ENCODE results near the gene RADIL.

RADIL gene

DNA sequence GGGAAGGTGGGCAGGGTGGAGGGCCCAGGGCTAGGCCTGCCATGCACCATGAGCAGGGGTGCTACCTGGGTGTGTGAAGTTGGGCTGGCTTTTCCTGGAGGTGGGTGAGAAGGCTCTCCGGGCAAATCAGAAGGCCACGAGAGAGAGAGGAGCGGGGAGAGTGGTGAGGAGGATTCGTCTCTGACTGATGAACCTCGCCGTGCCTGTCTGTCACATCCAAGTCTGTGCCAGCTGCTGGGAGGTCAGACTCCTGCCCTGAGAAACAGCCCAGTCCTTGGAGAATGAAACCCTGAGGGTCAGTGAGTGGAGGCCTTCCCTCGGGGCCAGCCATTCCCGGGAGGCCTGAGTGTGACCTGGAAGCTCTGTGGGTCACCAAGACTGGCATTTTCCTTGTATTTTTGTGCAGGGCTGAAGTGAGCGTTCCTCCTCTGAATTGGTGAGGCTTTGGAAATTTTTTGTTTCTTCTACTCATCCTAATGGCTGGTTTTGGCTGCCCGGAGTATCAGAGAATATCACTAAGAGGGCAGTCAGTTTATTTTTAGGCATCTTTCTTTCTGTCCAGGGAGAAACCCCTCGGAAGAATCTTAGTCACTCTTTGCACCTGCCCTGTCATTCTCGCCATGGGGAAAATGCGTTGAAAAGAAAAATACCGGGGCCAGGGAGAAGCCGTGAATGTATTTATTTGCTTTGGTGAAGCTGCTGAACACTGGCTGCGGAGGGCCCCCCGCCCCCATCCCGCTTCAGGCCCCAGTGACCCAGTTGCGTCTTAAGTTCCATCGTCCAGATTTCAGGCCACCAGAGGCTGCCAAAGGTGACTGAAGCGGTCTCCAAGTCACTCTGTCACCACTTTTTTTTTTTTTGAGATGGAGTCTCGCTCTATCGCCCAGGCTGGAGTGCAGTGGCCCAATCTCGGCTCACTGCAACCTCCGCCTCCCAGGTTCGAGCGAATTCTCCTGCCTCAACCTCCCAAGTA lies 114.6 kb downstream of the RADIL start:
- Mint-ChIP-seq H3K27me3 (no peaks in the 10 kb centered on the region), H3K4me3 (no peak overlapping the region), H3K9me3 (no peaks in the 10 kb centered on the region), H3K4me1 (ENCODE audit: low read depth in 2 of 2) (peaks cover 0 to 7% of the 10 kb centered on the region in 2 donors), H3K27ac (peak overlapping the region; percentile 72 to 81), H3K36me3 (ENCODE audit: insufficient read depth) (peaks cover 8% of the 10 kb centered on the region)
- ATAC-seq (replicated peaks) (no peak), DNase-seq (no peak)

GRCh38 chr7:4766666-4767519 lies 116.6 kb downstream of the RADIL start:
- Mint-ChIP-seq H3K4me3 (no peak overlapping the region), H3K27ac (peak overlapping the region in 1 of 2 donors; percentile 86), H3K9me3 (no peaks in the 10 kb centered on the region), H3K27me3 (no peaks in the 10 kb centered on the region), H3K36me3 (ENCODE audit: insufficient read depth) (peaks cover 19% of the 10 kb centered on the region), H3K4me1 (ENCODE audit: low read depth in 2 of 2) (peaks cover 2 to 7% of the 10 kb centered on the region in 2 donors)
- ATAC-seq (replicated peaks) (no peak), DNase-seq (no peak)

DNA sequence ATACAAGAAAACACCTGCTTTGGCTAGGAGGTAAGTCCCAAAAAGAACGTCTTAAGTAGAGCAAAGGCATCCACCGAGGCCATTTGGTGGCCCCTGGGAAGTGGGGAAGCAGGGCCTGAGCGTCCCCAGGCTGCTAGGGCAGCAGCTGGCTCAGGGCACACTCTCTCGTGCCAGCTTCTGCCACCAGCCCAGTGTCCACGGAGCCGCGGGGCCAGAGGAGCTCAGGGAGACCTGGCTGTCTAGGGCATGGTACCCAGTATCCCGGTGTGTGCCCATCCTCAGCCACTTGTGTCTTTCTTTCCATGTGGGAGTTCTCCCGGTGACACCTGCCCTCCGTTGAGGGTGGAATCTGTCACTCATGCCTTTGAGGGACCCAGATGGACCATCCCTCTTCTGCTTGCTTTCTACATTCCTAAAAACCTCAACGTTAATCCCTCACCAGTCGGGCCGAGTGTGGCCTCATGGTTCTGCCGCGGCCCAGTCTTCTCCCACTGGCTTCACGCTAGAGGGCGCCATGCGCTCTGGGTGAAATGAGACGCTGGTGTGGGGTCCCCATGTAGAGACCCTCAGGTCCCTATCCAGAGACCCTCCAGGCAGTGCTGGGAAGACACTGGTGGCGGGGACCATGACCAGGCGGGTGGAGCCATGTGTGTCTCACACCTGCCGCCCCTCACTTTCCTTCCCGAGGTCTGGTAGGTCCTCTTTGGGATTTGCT lies 117.6 kb downstream of the RADIL start:
- Mint-ChIP-seq H3K4me3 (no peak overlapping the region), H3K27ac (peak overlapping the region; percentile 41 to 86), H3K36me3 (ENCODE audit: insufficient read depth) (peaks cover 26% of the 10 kb centered on the region), H3K27me3 (no peaks in the 10 kb centered on the region), H3K9me3 (no peaks in the 10 kb centered on the region), H3K4me1 (ENCODE audit: low read depth in 2 of 2) (peaks cover 2 to 7% of the 10 kb centered on the region in 2 donors)
- no peak for ATAC-seq (replicated peaks)
- no peak for DNase-seq

- no peak overlapping the region for H3K4me3 Mint-ChIP-seq
- peaks cover 36% of the 10 kb centered on the region for H3K36me3 Mint-ChIP-seq (ENCODE audit: insufficient read depth)
- ATAC-seq (replicated peaks) (no peak), DNase-seq (no peak)
- no peaks in the 10 kb centered on the region for H3K9me3 Mint-ChIP-seq
- H3K27ac Mint-ChIP-seq: no peak overlapping the region
- H3K4me1 Mint-ChIP-seq (ENCODE audit: low read depth in 2 of 2): peaks cover 2 to 3% of the 10 kb centered on the region in 2 donors
- H3K27me3 Mint-ChIP-seq: no peaks in the 10 kb centered on the region
These were observed 119.0 kb downstream of the RADIL start for GRCh38 chr7:4764402-4765007.

- H3K4me3 Mint-ChIP-seq: no peak overlapping the region
- H3K36me3 Mint-ChIP-seq (ENCODE audit: insufficient read depth): peaks cover 33% of the 10 kb centered on the region
- H3K9me3 Mint-ChIP-seq: no peaks in the 10 kb centered on the region
- DNase-seq (no peak), ATAC-seq (replicated peaks) (no peak)
- no peaks in the 10 kb centered on the region for H3K27me3 Mint-ChIP-seq
- H3K4me1 Mint-ChIP-seq (ENCODE audit: low read depth in 2 of 2): peaks cover 2 to 3% of the 10 kb centered on the region in 2 donors
- no peak overlapping the region for H3K27ac Mint-ChIP-seq
These were observed 119.7 kb downstream of the RADIL start for GRCh38 chr7:4763794-4764185.

DNA sequence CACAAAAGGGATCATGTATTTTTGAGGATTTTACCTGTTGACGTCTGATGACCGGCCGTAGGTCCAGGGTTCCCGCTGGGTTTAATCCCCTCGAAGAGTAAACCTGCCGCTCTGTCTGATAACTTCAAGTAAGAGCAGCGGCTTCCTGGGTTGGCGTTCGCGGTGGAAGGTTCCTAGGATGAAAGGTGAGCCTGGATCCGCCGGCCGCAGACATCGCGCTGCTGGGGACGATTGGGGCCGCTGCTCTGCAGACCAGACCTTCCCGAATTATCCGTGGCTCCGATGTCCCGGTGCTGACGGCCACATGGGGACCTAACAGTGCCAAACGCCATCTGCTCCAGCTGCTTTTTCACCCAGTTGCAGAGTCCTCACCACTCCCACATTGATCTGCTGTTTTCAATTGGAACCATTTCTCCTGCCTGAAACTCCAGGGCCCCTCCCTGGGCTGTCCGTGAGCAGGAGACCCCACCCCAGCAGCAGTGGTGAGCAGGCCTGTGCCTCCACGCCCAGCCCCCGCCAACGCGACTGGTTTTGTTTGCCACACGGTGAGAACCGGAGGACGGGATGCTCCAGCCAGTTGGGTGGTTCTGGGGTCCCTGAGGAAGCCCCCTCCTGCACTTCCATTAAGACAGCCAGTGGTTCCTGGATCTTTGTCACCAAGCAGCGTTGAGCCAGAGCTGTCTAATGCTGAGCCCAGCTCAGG lies 120.3 kb downstream of the RADIL start:
- Mint-ChIP-seq H3K27ac (no peak overlapping the region), H3K4me3 (no peak overlapping the region), H3K27me3 (no peaks in the 10 kb centered on the region), H3K36me3 (ENCODE audit: insufficient read depth) (peaks cover 34% of the 10 kb centered on the region), H3K4me1 (ENCODE audit: low read depth in 2 of 2) (peaks cover 2 to 3% of the 10 kb centered on the region in 2 donors), H3K9me3 (no peaks in the 10 kb centered on the region)
- DNase-seq: no peak
- ATAC-seq (replicated peaks): no peak

DNA sequence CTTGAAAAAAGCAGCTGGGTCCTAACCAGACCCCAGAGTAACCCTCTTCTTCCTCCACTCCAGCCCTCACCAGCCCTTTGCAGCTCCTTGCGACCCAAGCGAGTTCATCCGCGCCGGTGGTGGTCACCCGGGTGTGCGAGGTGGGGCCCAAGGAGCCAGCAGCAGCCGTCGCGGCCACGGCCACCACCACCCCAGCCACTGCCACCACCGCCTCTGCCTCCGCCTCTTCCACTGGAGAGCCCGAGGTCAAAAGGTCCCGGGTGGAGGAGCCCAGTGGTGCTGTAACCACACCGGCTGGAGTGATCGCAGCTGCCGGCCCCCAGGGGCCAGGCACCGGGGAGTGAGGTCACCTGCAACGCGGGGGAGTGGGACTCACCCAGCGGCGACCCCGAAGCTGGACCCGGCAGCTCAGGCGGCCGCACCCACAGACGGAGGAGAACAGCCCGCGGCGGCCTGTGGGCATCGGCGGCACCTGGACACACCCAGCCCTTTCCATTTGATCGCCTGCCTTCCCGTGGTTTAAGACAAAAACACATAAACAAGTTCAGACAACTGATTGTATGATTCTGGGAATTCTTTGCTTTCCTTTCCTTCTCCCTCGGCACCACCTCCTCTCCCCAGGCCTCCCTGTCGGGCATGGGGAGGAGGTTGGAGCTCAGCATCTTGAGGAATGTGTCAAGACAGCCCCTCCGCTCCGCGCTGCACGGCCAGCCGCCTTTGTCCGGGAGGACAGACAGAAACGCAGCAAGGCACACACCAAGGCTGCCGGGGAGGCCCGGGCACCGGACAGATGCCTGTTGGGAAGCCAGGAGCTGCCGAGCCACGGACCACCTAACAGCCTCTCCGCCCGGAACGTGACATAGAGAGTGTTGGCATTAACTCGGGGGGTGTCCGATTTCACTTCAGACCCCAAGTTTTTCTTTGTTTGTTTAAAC lies 121.1 kb downstream of the RADIL start:
- peaks cover 41% of the 10 kb centered on the region for H3K36me3 Mint-ChIP-seq (ENCODE audit: insufficient read depth)
- peaks cover 2 to 3% of the 10 kb centered on the region in 2 donors for H3K4me1 Mint-ChIP-seq (ENCODE audit: low read depth in 2 of 2)
- no peaks in the 10 kb centered on the region for H3K27me3 Mint-ChIP-seq
- H3K27ac Mint-ChIP-seq: no peak overlapping the region
- ATAC-seq (replicated peaks) (no peak), DNase-seq (no peak)
- H3K4me3 Mint-ChIP-seq: no peak overlapping the region
- no peaks in the 10 kb centered on the region for H3K9me3 Mint-ChIP-seq

DNA sequence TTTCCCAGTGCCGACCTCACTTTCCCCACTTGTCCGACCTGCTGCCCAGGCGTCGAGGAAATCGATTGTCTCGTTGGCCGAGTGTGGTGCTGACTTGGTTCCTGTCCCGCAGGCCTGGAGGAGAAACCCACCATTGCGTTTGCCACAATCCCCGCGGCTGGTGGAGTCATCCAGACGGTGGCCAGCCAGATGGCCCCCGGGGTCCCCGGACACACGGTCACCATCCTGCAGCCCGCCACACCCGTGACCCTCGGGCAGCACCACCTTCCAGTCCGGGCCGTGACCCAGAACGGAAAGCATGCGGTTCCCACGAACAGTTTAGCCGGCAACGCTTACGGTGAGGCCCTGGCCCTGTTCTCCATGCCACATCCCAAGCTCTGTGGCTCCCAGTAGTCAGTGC lies 122.6 kb downstream of the RADIL start:
- H3K27ac Mint-ChIP-seq: no peak overlapping the region
- peaks cover 0 to 2% of the 10 kb centered on the region in 2 donors for H3K4me1 Mint-ChIP-seq (ENCODE audit: low read depth in 2 of 2)
- H3K4me3 Mint-ChIP-seq: no peak overlapping the region
- no peaks in the 10 kb centered on the region for H3K27me3 Mint-ChIP-seq
- no peaks in the 10 kb centered on the region for H3K9me3 Mint-ChIP-seq
- DNase-seq (no peak), ATAC-seq (replicated peaks) (no peak)
- H3K36me3 Mint-ChIP-seq (ENCODE audit: insufficient read depth): peaks cover 54% of the 10 kb centered on the region

- no peak for ATAC-seq (replicated peaks)
- Mint-ChIP-seq H3K4me3 (no peak overlapping the region), H3K36me3 (ENCODE audit: insufficient read depth) (peaks cover 63% of the 10 kb centered on the region)
These were observed 124.3 kb downstream of the RADIL start for GRCh38 chr7:4759211-4759610.

DNA sequence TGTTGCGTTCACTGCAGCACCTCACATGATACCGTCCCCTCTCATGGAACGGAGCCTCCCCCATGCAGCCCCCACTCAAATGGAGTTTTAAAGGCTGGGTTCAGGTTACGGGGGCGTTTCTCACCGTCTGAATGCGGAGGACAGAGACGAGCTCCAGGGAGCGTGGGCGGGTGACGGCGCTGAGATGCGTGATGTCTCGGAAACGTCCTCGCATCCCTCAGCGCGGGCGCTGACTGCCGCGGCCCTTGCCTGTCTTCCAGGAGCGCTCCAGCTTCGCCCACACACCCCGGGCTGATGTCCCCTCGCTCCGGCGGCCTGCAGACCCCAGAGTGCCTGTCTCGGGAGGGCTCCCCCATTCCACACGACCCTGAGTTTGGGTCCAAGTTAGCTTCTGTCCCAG lies 124.7 kb downstream of the RADIL start:
- Mint-ChIP-seq H3K9me3 (no peaks in the 10 kb centered on the region), H3K4me1 (ENCODE audit: low read depth in 2 of 2) (peaks cover 2 to 4% of the 10 kb centered on the region in 2 donors), H3K27me3 (no peaks in the 10 kb centered on the region), H3K27ac (no peak overlapping the region), H3K4me3 (no peak overlapping the region), H3K36me3 (ENCODE audit: insufficient read depth) (peaks cover 63% of the 10 kb centered on the region)
- ATAC-seq (replicated peaks): no peak
- no peak for DNase-seq

More at GRCh38 chr7:4759211-4759610, 124.3 kb downstream of the RADIL start:
- H3K9me3 Mint-ChIP-seq: no peaks in the 10 kb centered on the region
- no peak for DNase-seq
- no peak overlapping the region for H3K27ac Mint-ChIP-seq
- H3K4me1 Mint-ChIP-seq (ENCODE audit: low read depth in 2 of 2): peaks cover 0 to 2% of the 10 kb centered on the region in 2 donors
- no peaks in the 10 kb centered on the region for H3K27me3 Mint-ChIP-seq

- H3K4me1 Mint-ChIP-seq (ENCODE audit: low read depth in 2 of 2): peaks cover 5 to 6% of the 10 kb centered on the region in 2 donors
- peaks cover 59% of the 10 kb centered on the region for H3K36me3 Mint-ChIP-seq (ENCODE audit: insufficient read depth)
- H3K27ac Mint-ChIP-seq: no peak overlapping the region
- no peaks in the 10 kb centered on the region for H3K27me3 Mint-ChIP-seq
- no peak for ATAC-seq (replicated peaks)
- no peak overlapping the region for H3K4me3 Mint-ChIP-seq
- H3K9me3 Mint-ChIP-seq: no peaks in the 10 kb centered on the region
- DNase-seq: no peak
These were observed 125.4 kb downstream of the RADIL start for GRCh38 chr7:4758111-4758510.
